HepG2 (cell line): ENCODE data around the gene UBTD1. TPM values are rescaled to one million over a fixed set of nuclear protein-coding genes. Genes with fewer than 3 reads are reported as not detected.

ENCODE experiments used
- AGO1 ChIP-seq: fragments of 200-400 bp; formaldehyde crosslinking; IDR thresholded peaks from 2 replicates; pipeline ENCODE4 v1.6.1; 2017; ENCODE audit warnings: mild to moderate bottlenecking, low read depth, low read length, moderate library complexity; ENCODE audit not compliant: poor library complexity, severe bottlenecking
- KMT2A ChIP-seq: sonication (generic); formaldehyde crosslinking; IDR thresholded peaks from 2 replicates; pipeline ENCODE4 v1.4.0; 2020; ENCODE audit warnings: missing genetic modification reagents
- PREB ChIP-seq: sonication (generic); formaldehyde crosslinking; IDR thresholded peaks from 2 replicates; pipeline ENCODE4 v1.4.0; 2020; ENCODE audit warnings: missing genetic modification reagents
- THAP8 ChIP-seq: sonication (generic); formaldehyde crosslinking; IDR thresholded peaks from 2 replicates; pipeline ENCODE4 v1.5.1; 2020; ENCODE audit warnings: missing genetic modification reagents, mild to moderate bottlenecking, borderline replicate concordance
- TSC22D2 ChIP-seq: sonication (generic); formaldehyde crosslinking; IDR thresholded peaks from 2 replicates; pipeline ENCODE4 v1.5.1; 2020; ENCODE audit warnings: missing genetic modification reagents, mild to moderate bottlenecking, borderline replicate concordance
- ZHX1 ChIP-seq: sonication (generic); formaldehyde crosslinking; IDR thresholded peaks from 2 replicates; pipeline ENCODE4 v1.8.1; 2022; ENCODE audit warnings: low read depth, mild to moderate bottlenecking, missing genetic modification reagents
- ZMAT5 ChIP-seq: sonication (generic); formaldehyde crosslinking; IDR thresholded peaks from 2 replicates; pipeline ENCODE4 v1.5.0; 2020; ENCODE audit warnings: mild to moderate bottlenecking, low read depth, missing genetic modification reagents, borderline replicate concordance
- ZNF18 ChIP-seq: sonication (generic); formaldehyde crosslinking; IDR thresholded peaks from 2 replicates; pipeline ENCODE4 v1.8.0; 2022; ENCODE audit warnings: mild to moderate bottlenecking, missing genetic modification reagents; ENCODE audit not compliant: insufficient replicate concordance
- ZNF367 ChIP-seq: sonication (generic); formaldehyde crosslinking; IDR thresholded peaks from 2 replicates; pipeline ENCODE4 v1.4.0; 2020; ENCODE audit warnings: missing genetic modification reagents, borderline replicate concordance
- ZNF382 ChIP-seq: sonication (generic); formaldehyde crosslinking; IDR thresholded peaks from 2 replicates; pipeline ENCODE4 v1.5.0; 2020; ENCODE audit warnings: missing genetic modification reagents, mild to moderate bottlenecking, borderline replicate concordance
- ZNF460 ChIP-seq: sonication (generic); formaldehyde crosslinking; IDR thresholded peaks from 2 replicates; pipeline ENCODE4 v1.5.1; 2020; ENCODE audit warnings: missing genetic modification reagents, mild to moderate bottlenecking, borderline replicate concordance
- ZNF562 ChIP-seq: sonication (generic); formaldehyde crosslinking; IDR thresholded peaks from 2 replicates; pipeline ENCODE4 v1.8.0; 2022; ENCODE audit warnings: missing genetic modification reagents, borderline replicate concordance
- ZNF567 ChIP-seq: sonication (generic); formaldehyde crosslinking; IDR thresholded peaks from 2 replicates; pipeline ENCODE4 v1.8.1; 2023; ENCODE audit warnings: mild to moderate bottlenecking, missing genetic modification reagents, borderline replicate concordance
- ZNF569 ChIP-seq: sonication (generic); formaldehyde crosslinking; IDR thresholded peaks from 2 replicates; pipeline ENCODE4 v1.5.0; 2020; ENCODE audit warnings: mild to moderate bottlenecking, missing genetic modification reagents, moderate library complexity, borderline replicate concordance
- ZNF777 ChIP-seq: sonication (generic); formaldehyde crosslinking; IDR thresholded peaks from 2 replicates; pipeline ENCODE4 v1.4.0; 2020; ENCODE audit warnings: missing genetic modification reagents
- polyA plus RNA-seq, 8 experiments: library from polyadenylated mRNA; depleted of rRNA in 3 of 8; stranded (reverse) in 7 of 8; unstranded in 1 of 8; fragments of >200 nt; fragmentation: Illumina TruSeq in 4 of 8; extraction: Trizol in 4 of 8; gene quantifications; 2 replicates each; pipeline versions ENCODE4 v1.2.1 to v1.2.3, GENCODE V29; 2011 to 2016; ENCODE audit warnings: low read depth in 4 of 8, missing spikeins in 1 of 8, mixed read lengths in 1 of 8; ENCODE audit not compliant: insufficient read depth in 1 of 8
- total RNA-seq, 5 experiments: library from RNA; depleted of rRNA; stranded (reverse); fragments of >200 nt; fragmentation: Illumina TruSeq; extraction: Trizol; gene quantifications; 2 replicates each; pipeline ENCODE4 v1.2.3, GENCODE V29; 2016; ENCODE audit warnings: low read depth in 1 of 5

Gene UBTD1
- total and polyA plus RNA-seq, 2 of the 13 experiments (the other 11 are each of a cell fraction or from before 2014, with no cell fraction given): 7.9 to 10.0 TPM

GRCh38 chr10:97584798-97585438, 86.2 kb downstream of the UBTD1 start (continued):
- no peak for TF ChIP-seq ZHX1 (CRISPR knock-in tag)
- TF ChIP-seq ZNF18 (CRISPR knock-in tag): no peak
- no peak for TF ChIP-seq ZNF562 (CRISPR knock-in tag)
- no peak for TF ChIP-seq ZNF367 (CRISPR knock-in tag)
- TF ChIP-seq ZNF567: no peak
- no peak for TF ChIP-seq ZNF569 (CRISPR knock-in tag)
- no peak for TF ChIP-seq PREB (CRISPR knock-in tag)
- no peak for TF ChIP-seq AGO1
- no peak for TF ChIP-seq ZMAT5 (CRISPR knock-in tag)
- no peak for TF ChIP-seq KMT2A (CRISPR knock-in tag)
- TF ChIP-seq ZNF382 (CRISPR knock-in tag): no peak
- TF ChIP-seq TSC22D2: peak; percentile 30; the same call in 1 of the 2 replicates
- TF ChIP-seq ZNF777 (CRISPR knock-in tag): no peak
- no peak for TF ChIP-seq THAP8
- TF ChIP-seq ZNF460 (CRISPR knock-in tag): no peak
